Skeletal muscle cell (primary cell): ENCODE measurements around the gene BLMH.

Experiments
- DNase-seq: peaks from one replicate; pipeline ENCODE4 v3.0.0-alpha.2; 2010; ENCODE audit warnings: low read depth
- H3K4me3 ChIP-seq: 2 replicates; pipeline ENCODE4 v1.5.1; 2011; ENCODE audit warnings: low read depth, mild to moderate bottlenecking, control low read depth, low read length, moderate library complexity

The BLMH gene, protein sequence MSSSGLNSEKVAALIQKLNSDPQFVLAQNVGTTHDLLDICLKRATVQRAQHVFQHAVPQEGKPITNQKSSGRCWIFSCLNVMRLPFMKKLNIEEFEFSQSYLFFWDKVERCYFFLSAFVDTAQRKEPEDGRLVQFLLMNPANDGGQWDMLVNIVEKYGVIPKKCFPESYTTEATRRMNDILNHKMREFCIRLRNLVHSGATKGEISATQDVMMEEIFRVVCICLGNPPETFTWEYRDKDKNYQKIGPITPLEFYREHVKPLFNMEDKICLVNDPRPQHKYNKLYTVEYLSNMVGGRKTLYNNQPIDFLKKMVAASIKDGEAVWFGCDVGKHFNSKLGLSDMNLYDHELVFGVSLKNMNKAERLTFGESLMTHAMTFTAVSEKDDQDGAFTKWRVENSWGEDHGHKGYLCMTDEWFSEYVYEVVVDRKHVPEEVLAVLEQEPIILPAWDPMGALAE

GRCh38 chr17:30291543-30292285, at the start of gene BLMH:
Gene BLMH, minus strand, starts transcription at chr17:30291944. Its CDS starts 125 bp downstream, at chr17:30291819.
- DNase-seq: peak; percentile 54
- H3K4me3 ChIP-seq: peak within 1 kb of the TSS; percentile 90

- no peak for DNase-seq
Measured at GRCh38 chr17:30340801-30341356, 49.1 kb upstream of the BLMH start.

GRCh38 chr17:30339086-30339485, 47.3 kb upstream of the BLMH start:
- DNase-seq: no peak
- H3K4me3 ChIP-seq: no peak overlapping the region

More at GRCh38 chr17:30340801-30341356, 49.1 kb upstream of the BLMH start:
- no peak overlapping the region for H3K4me3 ChIP-seq

GRCh38 chr17:30337393-30337999, 45.8 kb upstream of the BLMH start:
- DNase-seq: no peak
- no peak overlapping the region for H3K4me3 ChIP-seq

- no peak overlapping the region for H3K4me3 ChIP-seq
- no peak for DNase-seq
Measured at GRCh38 chr17:30336369-30337171, 44.8 kb upstream of the BLMH start.

GRCh38 chr17:30334421-30334820, 42.7 kb upstream of the BLMH start:
- DNase-seq: no peak
- no peak overlapping the region for H3K4me3 ChIP-seq

- DNase-seq: no peak
- H3K4me3 ChIP-seq: no peak within 1 kb of the TSS
Measured at GRCh38 chr17:30333503-30334360, 42.0 kb upstream of the BLMH start, which contains the start of gene TMIGD1. Gene TMIGD1, minus strand, starts transcription at chr17:30334057. Its CDS starts 1,924 bp downstream, at chr17:30332133.

DNA sequence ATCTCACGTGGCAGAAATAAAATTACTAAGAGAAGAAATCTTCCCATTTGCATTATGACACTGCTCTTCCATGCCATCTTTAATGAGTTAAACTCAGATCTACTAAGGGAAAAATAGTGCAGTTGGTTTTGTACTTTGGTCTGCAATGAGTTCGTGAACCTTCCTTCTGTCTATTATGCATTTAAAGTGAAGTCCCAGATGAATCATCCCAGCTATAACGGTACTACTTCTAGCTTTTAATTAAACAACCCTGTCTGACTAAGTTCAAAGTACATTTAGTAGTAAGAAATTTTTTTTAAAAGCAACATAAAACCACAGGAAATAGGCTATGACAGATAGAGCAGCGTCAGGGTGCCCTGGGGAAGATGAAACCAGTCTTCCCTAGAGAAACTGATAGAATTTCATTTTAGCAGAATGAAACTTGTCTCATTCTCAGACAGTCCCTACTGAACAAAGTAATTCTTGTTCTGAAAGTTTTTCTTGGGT, 40.4 kb upstream of the BLMH start:
- no peak for DNase-seq
- H3K4me3 ChIP-seq: no peak overlapping the region

DNA sequence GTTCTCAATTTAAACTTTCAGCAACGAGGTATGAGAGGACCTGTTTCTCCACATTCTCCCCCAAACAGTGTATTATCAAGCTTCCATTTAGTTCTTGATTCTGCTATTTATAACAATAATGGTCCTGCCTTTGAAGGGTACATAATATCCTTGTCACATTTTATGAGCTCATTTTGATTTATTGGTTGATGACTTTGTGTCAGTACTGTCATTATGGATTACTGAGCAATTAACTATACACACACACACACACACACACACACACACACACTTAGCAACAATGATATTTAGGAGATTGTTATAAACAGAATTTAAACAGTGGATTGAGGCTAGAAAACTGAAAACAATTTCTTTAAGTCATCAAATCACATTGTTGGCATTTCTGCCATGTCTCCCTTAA, 35.1 kb upstream of the BLMH start:
- no peak for DNase-seq
- H3K4me3 ChIP-seq: no peak overlapping the region

DNA sequence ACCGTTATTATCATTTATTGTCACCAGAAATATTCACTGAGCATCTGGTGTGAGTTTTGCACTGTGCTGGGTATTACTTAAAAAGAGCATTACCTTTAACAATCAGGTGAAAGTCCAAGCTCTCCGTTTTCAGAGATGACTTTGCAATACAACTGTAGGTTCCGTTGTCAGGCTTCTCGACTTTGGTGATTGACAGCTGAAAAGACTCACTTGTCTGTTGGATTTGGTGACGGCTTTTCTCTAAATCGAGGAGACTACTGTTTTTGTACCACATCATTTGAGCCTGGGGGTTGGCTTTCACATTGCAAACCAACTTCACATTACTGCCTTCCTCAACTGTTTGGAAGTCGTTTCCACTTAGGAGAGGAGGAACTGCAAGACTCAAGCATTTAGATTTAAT, 33.0 kb upstream of the BLMH start:
- H3K4me3 ChIP-seq: no peak overlapping the region
- no peak for DNase-seq

DNA sequence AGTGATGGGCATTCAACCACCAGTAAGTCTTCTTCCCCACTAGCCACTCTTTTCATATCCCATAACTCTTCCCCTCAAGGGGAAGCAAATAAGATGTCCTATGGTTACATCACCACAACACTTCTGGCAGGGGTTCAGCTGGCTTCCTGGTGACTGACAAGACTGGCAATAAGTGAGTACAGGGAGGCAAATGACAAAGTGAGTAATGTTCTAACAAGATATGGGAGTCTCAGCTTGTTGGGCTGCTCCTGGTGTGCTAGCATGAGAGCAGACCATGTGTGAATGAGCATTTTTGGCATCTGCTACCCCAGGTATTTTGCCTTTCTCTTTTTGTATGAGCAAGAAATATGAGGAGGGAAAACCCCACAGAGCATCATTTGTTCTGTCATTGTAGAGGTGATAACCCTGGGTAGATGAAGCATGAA, 32.2 kb upstream of the BLMH start:
- H3K4me3 ChIP-seq: no peak overlapping the region

GRCh38 chr17:30323262-30323894, 31.6 kb upstream of the BLMH start:
- DNase-seq: no peak
- H3K4me3 ChIP-seq: no peak overlapping the region

More for the DNA sequence above, 32.2 kb upstream of the BLMH start:
- peak; percentile 50 for DNase-seq

GRCh38 chr17:30321314-30321713, 29.6 kb upstream of the BLMH start:
- no peak for DNase-seq
- H3K4me3 ChIP-seq: no peak overlapping the region

- DNase-seq: no peak
- no peak overlapping the region for H3K4me3 ChIP-seq
Measured at GRCh38 chr17:30318155-30318554, 26.4 kb upstream of the BLMH start.

DNA sequence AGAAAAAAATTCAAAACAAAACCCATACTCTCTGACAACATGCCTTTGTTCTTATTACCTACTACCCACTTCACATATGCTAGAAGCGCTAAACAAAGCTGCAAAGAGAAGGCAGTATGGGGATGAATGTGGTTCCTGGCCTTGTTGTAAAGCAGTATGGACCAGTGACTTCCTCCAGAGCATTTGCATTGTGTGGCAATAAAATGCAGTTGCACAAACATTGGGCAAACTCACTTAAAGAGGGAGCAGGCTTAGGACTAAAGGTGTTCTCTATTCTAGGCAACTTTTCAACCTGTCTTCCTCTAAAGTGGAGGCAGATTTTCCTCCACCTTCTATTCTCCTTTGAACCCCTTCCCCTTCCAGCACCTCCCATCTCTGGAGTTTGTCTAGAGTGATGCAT, 25.0 kb upstream of the BLMH start:
- no peak overlapping the region for H3K4me3 ChIP-seq
- DNase-seq: no peak

GRCh38 chr17:30315106-30315505, 23.4 kb upstream of the BLMH start:
- no peak overlapping the region for H3K4me3 ChIP-seq
- DNase-seq: no peak

- no peak overlapping the region for H3K4me3 ChIP-seq
- DNase-seq: no peak
Measured at GRCh38 chr17:30314474-30314873, 22.7 kb upstream of the BLMH start.

DNA sequence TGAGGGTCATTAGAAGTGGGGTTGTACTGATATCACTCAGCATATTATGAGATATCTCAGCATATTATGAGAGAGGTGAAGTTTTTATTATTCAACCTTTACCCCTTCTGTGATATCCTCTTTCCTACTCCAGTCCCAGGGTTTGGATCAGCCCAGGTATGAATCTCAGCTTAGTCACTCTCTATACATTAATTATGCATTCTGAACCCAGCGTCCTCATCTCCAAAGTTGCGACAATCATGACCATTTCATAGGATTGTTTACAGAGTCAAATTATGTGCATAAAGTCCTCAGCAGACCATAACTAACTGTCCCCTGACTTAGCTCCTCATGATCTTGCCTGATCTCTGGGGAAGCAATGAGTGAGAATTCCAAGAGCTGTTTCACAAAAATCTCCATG, 20.5 kb upstream of the BLMH start:
- no peak overlapping the region for H3K4me3 ChIP-seq
- DNase-seq: no peak
